ENCODE results near the gene STK40. TPM values are rescaled to one million over a fixed set of nuclear protein-coding genes. Genes with fewer than 3 reads are reported as not detected.

STK40 gene
- total and polyA plus RNA-seq, 9 of the 15 experiments (the other 6 are each of a cell fraction or from before 2014, with no cell fraction given): 0.69 to 94.3 (median 39.1) TPM

DNA sequence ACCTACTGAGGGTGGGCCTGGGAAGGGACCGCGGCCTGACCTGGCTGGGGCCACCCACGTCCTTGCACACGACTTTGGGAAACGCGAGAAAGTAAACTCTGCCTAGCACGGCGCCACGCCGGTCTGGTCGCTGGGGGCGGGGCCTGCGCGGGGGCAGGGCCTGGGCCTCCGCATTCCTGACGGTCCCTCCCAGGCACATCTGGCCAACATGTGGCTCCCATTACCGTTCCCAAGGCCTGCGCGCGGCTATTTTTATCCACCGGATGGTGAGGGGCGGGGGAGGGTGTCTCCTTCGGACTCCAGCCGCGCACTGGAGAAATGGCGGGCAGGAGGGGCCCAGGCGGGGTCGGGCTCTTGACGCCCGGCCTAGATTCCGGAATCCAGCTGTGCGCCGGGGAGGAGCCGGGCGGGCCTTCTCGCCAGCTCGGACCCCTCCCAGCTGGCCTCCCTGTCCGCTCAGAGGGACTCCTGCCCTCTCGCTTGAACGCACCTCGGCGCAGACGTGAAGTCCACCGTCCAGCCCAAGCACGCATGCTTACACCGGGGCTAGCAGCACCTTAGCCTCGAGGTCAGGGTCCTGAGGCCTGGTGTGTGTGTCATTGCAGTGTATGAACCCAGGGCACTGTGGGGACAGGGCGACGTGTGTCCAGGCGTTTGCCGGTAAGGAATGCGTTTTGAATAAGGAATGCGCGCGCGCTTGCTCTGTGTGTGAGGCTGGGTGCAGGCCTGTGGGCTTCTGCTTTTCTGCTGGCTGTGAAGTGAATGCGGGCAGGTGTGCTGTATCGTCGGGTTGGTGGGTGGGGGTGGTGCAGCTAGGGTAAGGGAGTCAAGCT is 64.4 kb downstream of the STK40 start (continued):
- no peak for TF ChIP-seq HEY1 (CRISPR knock-in tag; IDR thresholded peaks at IDR 0.05; ENCODE audit: borderline replicate concordance)
- TF ChIP-seq, protein P1, sequence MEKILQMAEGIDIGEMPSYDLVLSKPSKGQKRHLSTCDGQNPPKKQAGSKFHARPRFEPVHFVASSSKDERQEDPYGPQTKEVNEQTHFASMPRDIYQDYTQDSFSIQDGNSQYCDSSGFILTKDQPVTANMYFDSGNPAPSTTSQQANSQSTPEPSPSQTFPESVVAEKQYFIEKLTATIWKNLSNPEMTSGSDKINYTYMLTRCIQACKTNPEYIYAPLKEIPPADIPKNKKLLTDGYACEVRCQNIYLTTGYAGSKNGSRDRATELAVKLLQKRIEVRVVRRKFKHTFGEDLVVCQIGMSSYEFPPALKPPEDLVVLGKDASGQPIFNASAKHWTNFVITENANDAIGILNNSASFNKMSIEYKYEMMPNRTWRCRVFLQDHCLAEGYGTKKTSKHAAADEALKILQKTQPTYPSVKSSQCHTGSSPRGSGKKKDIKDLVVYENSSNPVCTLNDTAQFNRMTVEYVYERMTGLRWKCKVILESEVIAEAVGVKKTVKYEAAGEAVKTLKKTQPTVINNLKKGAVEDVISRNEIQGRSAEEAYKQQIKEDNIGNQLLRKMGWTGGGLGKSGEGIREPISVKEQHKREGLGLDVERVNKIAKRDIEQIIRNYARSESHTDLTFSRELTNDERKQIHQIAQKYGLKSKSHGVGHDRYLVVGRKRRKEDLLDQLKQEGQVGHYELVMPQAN (IDR thresholded peaks at IDR 0.05; ENCODE audit: borderline replicate concordance): 0 out of 2 replicates have a peak, but pooled peaks have one; percentile 45
- TF ChIP-seq CCNT2 (IDR thresholded peaks at IDR 0.05; ENCODE audit: borderline replicate concordance, extremely low read depth, insufficient read length, low read depth, low read length): peak; percentile 72
- TF ChIP-seq ZNF830 (CRISPR knock-in tag; IDR thresholded peaks at IDR 0.05): no peak
- peak in 1 of 2 experiments; percentile 84; a peak in 2 of 4 replicates for TF ChIP-seq ZNF639 (CRISPR knock-in tag; conservative IDR thresholded peaks at IDR 0.05 in 1 of 2, IDR thresholded peaks at IDR 0.05 in 1 of 2)
- TF ChIP-seq, protein P2, sequence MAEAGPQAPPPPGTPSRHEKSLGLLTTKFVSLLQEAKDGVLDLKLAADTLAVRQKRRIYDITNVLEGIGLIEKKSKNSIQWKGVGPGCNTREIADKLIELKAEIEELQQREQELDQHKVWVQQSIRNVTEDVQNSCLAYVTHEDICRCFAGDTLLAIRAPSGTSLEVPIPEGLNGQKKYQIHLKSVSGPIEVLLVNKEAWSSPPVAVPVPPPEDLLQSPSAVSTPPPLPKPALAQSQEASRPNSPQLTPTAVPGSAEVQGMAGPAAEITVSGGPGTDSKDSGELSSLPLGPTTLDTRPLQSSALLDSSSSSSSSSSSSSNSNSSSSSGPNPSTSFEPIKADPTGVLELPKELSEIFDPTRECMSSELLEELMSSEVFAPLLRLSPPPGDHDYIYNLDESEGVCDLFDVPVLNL (CRISPR knock-in tag; IDR thresholded peaks at IDR 0.05; ENCODE audit: low read depth): peak; percentile 87
- peak in 1 of 2 experiments; percentile 63; a peak in 1 of 4 replicates for TF ChIP-seq ARNT (IDR thresholded peaks at IDR 0.05)
